H1 (cell line): ENCODE results near the gene TRMT44. TPM values are rescaled to one million over a fixed set of nuclear protein-coding genes. Genes with fewer than 3 reads are reported as not detected.

Experiments
- CTCF ChIA-PET: fragments of 300-600 bp; sonication (Branson Sonifier 250); formaldehyde crosslinking; loops from one replicate; lab custom pipeline; 2021; ENCODE audit not compliant: partially characterized antibody; lab: Charles Lee
- POLR2A ChIA-PET: fragments of 300-600 bp; sonication (Branson Sonifier 250); formaldehyde crosslinking; loops from one replicate; lab custom pipeline; 2021; ENCODE audit warnings: inconsistent platforms; ENCODE audit not compliant: partially characterized antibody; lab: Charles Lee
- DNase-seq, 2 experiments: peaks; one replicate each; pipeline versions ENCODE4 v3.0.0 to v3.0.0-alpha.2; 2010 to 2022; ENCODE audit warnings: low spot score in 2 of 2, low read depth in 1 of 2, mixed read lengths in 1 of 2
- FAIRE-seq: peaks from 2 replicates; lab custom pipeline; 2011; peaks lifted over from hg19 to GRCh38; lab: Jason Lieb, UNC
- H2AFZ ChIP-seq: 2 replicates; pipeline ENCODE4 v1.8.1; 2012; ENCODE audit warnings: low read length, inconsistent platforms
- H2AK5ac ChIP-seq: 2 replicates; pipeline ENCODE4 v1.6.1; 2013; ENCODE audit warnings: low read depth, low read length
- H2BK120ac ChIP-seq: replicated peaks from 2 replicates; pipeline ENCODE3; 2013; ENCODE audit warnings: low read depth, low read length, inconsistent platforms
- H2BK12ac ChIP-seq: 2 replicates; pipeline ENCODE4 v1.6.1; 2013; ENCODE audit warnings: low read depth, low read length
- H2BK15ac ChIP-seq: 2 replicates; pipeline ENCODE4 v1.6.1; 2013; ENCODE audit warnings: low read length
- H2BK20ac ChIP-seq: 2 replicates; pipeline ENCODE4 v1.6.1; 2013; ENCODE audit warnings: low read length
- H2BK5ac ChIP-seq: 2 replicates; pipeline ENCODE4 v1.6.1; 2013; ENCODE audit warnings: low read depth, low read length
- H3K14ac ChIP-seq: 2 replicates; pipeline ENCODE4 v1.6.1; 2013; ENCODE audit warnings: inconsistent platforms; ENCODE audit not compliant: insufficient read length
- H3K18ac ChIP-seq: 2 replicates; pipeline ENCODE4 v1.6.1; 2013; ENCODE audit warnings: low read length; ENCODE audit errors: extremely low read depth
- H3K23ac ChIP-seq: 2 replicates; pipeline ENCODE4 v1.6.1; 2013; ENCODE audit warnings: inconsistent platforms; ENCODE audit not compliant: insufficient read length
- H3K23me2 ChIP-seq: 2 replicates; pipeline ENCODE4 v1.6.1; 2013; ENCODE audit warnings: low read depth, low read length
- H3K27ac ChIP-seq: 2 replicates; pipeline ENCODE4 v1.6.1; 2011; ENCODE audit warnings: low read depth, low read length, inconsistent platforms
- H3K27me3 ChIP-seq, 4 experiments: replicated peaks in 1 of 4; 1 replicate in 1 of 4; 2 replicates in 3 of 4; pipeline versions ENCODE4 v1.6.1 to v1.8.1; 2011 to 2013; ENCODE audit warnings: low read length in 3 of 4, mild to moderate bottlenecking in 3 of 4, inconsistent platforms in 2 of 4, mixed read lengths in 2 of 4, moderate library complexity in 1 of 4; ENCODE audit not compliant: control insufficient read depth in 3 of 4, insufficient read depth in 3 of 4; ENCODE audit errors: extremely low read depth in 1 of 4
- H3K36me3 ChIP-seq, 4 experiments: 2 replicates each; pipeline versions ENCODE4 v1.6.1 to v1.8.1; 2011 to 2013; ENCODE audit warnings: mild to moderate bottlenecking in 4 of 4, low read length in 3 of 4, moderate library complexity in 2 of 4, control low read depth in 1 of 4, inconsistent platforms in 1 of 4; ENCODE audit not compliant: insufficient read depth in 4 of 4, control insufficient read depth in 2 of 4
- H3K4ac ChIP-seq: replicated peaks from 2 replicates; pipeline ENCODE3; 2013; ENCODE audit warnings: low read length, low read depth, mixed read lengths, inconsistent platforms; ENCODE audit not compliant: insufficient read length
- H3K4me1 ChIP-seq, 4 experiments: replicated peaks in 1 of 4; 1 replicate in 1 of 4; 2 replicates in 3 of 4; pipeline versions ENCODE4 v1.6.1 to v1.8.1; 2011 to 2013; ENCODE audit warnings: low read length in 3 of 4, inconsistent platforms in 2 of 4, mixed read lengths in 1 of 4; ENCODE audit not compliant: insufficient read depth in 4 of 4, control insufficient read depth in 3 of 4
- H3K4me2 ChIP-seq, 2 experiments: 2 replicates each; pipeline versions ENCODE4 v1.6.1 to v1.8.1; 2011 to 2013; ENCODE audit warnings: low read depth in 2 of 2, low read length in 2 of 2, control low read depth in 1 of 2, inconsistent platforms in 1 of 2, mild to moderate bottlenecking in 1 of 2; ENCODE audit not compliant: insufficient read depth in 1 of 2
- H3K4me3 ChIP-seq, 4 experiments: fragments of 200-600, 300-600 bp in 1 of 4; sonication (generic), shearing (Covaris generic), sonication (Bioruptor Twin) in 1 of 4; 2 replicates each; pipeline versions ENCODE4 v1.5.1 to v1.8.1; 2011 to 2016; ENCODE audit warnings: low read length in 4 of 4, low read depth in 3 of 4, control low read depth in 2 of 4, inconsistent platforms in 2 of 4, mild to moderate bottlenecking in 2 of 4, mixed read lengths in 1 of 4, moderate library complexity in 1 of 4; ENCODE audit not compliant: insufficient read depth in 2 of 4; ENCODE audit errors: extremely low read depth in 1 of 4
- H3K56ac ChIP-seq: replicated peaks from 2 replicates; pipeline ENCODE3; 2013; ENCODE audit warnings: low read depth, mild to moderate bottlenecking, mixed read lengths, low read length, inconsistent platforms; ENCODE audit not compliant: insufficient read length
- H3K79me1 ChIP-seq: 2 replicates; pipeline ENCODE4 v1.6.1; 2013; ENCODE audit warnings: low read depth, low read length, control low read depth
- H3K79me2 ChIP-seq, 2 experiments: 2 replicates each; pipeline versions ENCODE4 v1.6.1 to v1.8.1; 2012 to 2013; ENCODE audit warnings: low read length in 2 of 2, mild to moderate bottlenecking in 2 of 2, inconsistent platforms in 1 of 2; ENCODE audit not compliant: insufficient read depth in 2 of 2, control insufficient read depth in 1 of 2
- H3K9ac ChIP-seq, 4 experiments: replicated peaks in 1 of 4; 1 replicate in 1 of 4; 2 replicates in 3 of 4; pipeline versions ENCODE4 v1.6.1 to v1.8.1; 2011 to 2013; ENCODE audit warnings: low read depth in 3 of 4, low read length in 3 of 4, control low read depth in 2 of 4, mild to moderate bottlenecking in 2 of 4, moderate library complexity in 2 of 4, inconsistent platforms in 1 of 4; ENCODE audit errors: extremely low read depth in 1 of 4
- H3K9me3 ChIP-seq, 2 experiments: 2 replicates each; pipeline versions ENCODE4 v1.6.1 to v1.8.1; 2012 to 2013; ENCODE audit warnings: mild to moderate bottlenecking in 2 of 2, moderate library complexity in 2 of 2, control low read depth in 1 of 2, inconsistent platforms in 1 of 2, low read depth in 1 of 2, low read length in 1 of 2, mixed read lengths in 1 of 2; ENCODE audit not compliant: insufficient read depth in 2 of 2
- H4K20me1 ChIP-seq, 2 experiments: replicated peaks in 1 of 2; 2 replicates each; pipeline versions ENCODE3 to v1.8.1; 2011 to 2013; ENCODE audit warnings: inconsistent platforms in 2 of 2, low read length in 2 of 2, mild to moderate bottlenecking in 1 of 2; ENCODE audit not compliant: insufficient read depth in 2 of 2, control insufficient read depth in 1 of 2
- H4K5ac ChIP-seq: 2 replicates; pipeline ENCODE4 v1.6.1; 2013; ENCODE audit warnings: low read length, low read depth, mixed read lengths, inconsistent platforms; ENCODE audit not compliant: insufficient read length
- H4K8ac ChIP-seq: 2 replicates; pipeline ENCODE4 v1.8.0; 2013; ENCODE audit warnings: mild to moderate bottlenecking, moderate library complexity, low read length, inconsistent platforms; ENCODE audit not compliant: insufficient read depth; ENCODE audit errors: extremely low read depth
- H4K91ac ChIP-seq: replicated peaks from 2 replicates; pipeline ENCODE3; 2013; ENCODE audit warnings: low read length, mixed read lengths, inconsistent platforms; ENCODE audit not compliant: insufficient read length
- ASH2L ChIP-seq: fragments of 200-600, 300-600 bp; sonication (generic); IDR thresholded peaks from one replicate; pipeline ENCODE4 v1.7.1; 2017; ENCODE audit warnings: low read length
- CEBPB ChIP-seq: IDR thresholded peaks from 2 replicates; pipeline ENCODE4 v1.6.1; 2012; ENCODE audit warnings: low read depth, low read length
- EGR1 ChIP-seq: IDR thresholded peaks from 2 replicates; pipeline ENCODE4 v1.6.1; 2011; ENCODE audit warnings: low read depth, low read length, borderline replicate concordance
- MAFK ChIP-seq: IDR thresholded peaks from 2 replicates; pipeline ENCODE4 v1.6.1; 2012; ENCODE audit warnings: low read depth, mild to moderate bottlenecking, improper control_type of control experiment, low read length
- NANOG ChIP-seq: IDR thresholded peaks from 2 replicates; pipeline ENCODE4 v1.6.1; 2011; ENCODE audit warnings: low read length, low read depth, mild to moderate bottlenecking, inconsistent platforms; ENCODE audit not compliant: insufficient read depth, poor library complexity, severe bottlenecking
- RXRA ChIP-seq: IDR thresholded peaks from 2 replicates; pipeline ENCODE4 v1.6.1; 2011; ENCODE audit warnings: low read depth, mild to moderate bottlenecking, low read length, moderate library complexity; ENCODE audit not compliant: insufficient read depth
- SIRT6 ChIP-seq: IDR thresholded peaks from one replicate; pipeline ENCODE4 v1.7.1; 2012; ENCODE audit warnings: low read length, inconsistent platforms
- SP2 ChIP-seq: IDR thresholded peaks from 2 replicates; pipeline ENCODE4 v1.6.1; 2012; ENCODE audit warnings: mild to moderate bottlenecking, low read length, inconsistent platforms
- SP4 ChIP-seq: IDR thresholded peaks from 2 replicates; pipeline ENCODE4 v1.6.1; 2012; ENCODE audit warnings: low read length, inconsistent platforms
- SRF ChIP-seq: IDR thresholded peaks from 2 replicates; pipeline ENCODE4 v1.6.1; 2011; ENCODE audit warnings: mild to moderate bottlenecking, low read depth, low read length, moderate library complexity
- TAF1 ChIP-seq: IDR thresholded peaks from 2 replicates; pipeline ENCODE4 v1.6.1; 2011; ENCODE audit warnings: mild to moderate bottlenecking, low read depth, low read length
- TAF7 ChIP-seq: optimal IDR thresholded peaks from 2 replicates; pipeline ENCODE3; 2011; ENCODE audit warnings: low read depth, mild to moderate bottlenecking, inconsistent platforms, low read length, moderate library complexity, borderline replicate concordance
- TBP ChIP-seq: IDR thresholded peaks from 2 replicates; pipeline ENCODE4 v1.6.1; 2011; ENCODE audit warnings: low read depth, low read length, improper control_type of control experiment
- TEAD4 ChIP-seq: IDR thresholded peaks from 2 replicates; pipeline ENCODE4 v1.6.1; 2012; ENCODE audit warnings: low read depth, low read length, inconsistent platforms, mixed read lengths
- WGBS, 2 experiments: shearing (Covaris generic) in 1 of 2; methylation state at CpG; one replicate each; pipeline versions ENCODE4 v1.1.6 to v1.1.7; 2013 to 2015; ENCODE audit warnings: low lambda C conversion rate in 2 of 2, mixed read lengths in 2 of 2, inconsistent platforms in 1 of 2, low coverage in 1 of 2, missing lambda C conversion rate in 1 of 2; ENCODE audit not compliant: insufficient replicate concordance in 2 of 2, insufficient coverage in 1 of 2, insufficient read length in 1 of 2; ENCODE audit errors: extremely low coverage in 1 of 2, missing lambda C conversion rate in 1 of 2; 5-methylcytosine and 5-hydroxymethylcytosine counted together
- polyA plus RNA-seq, 7 experiments: library from polyadenylated mRNA; depleted of rRNA in 3 of 7; stranded (reverse) in 5 of 7; unstranded in 2 of 7; fragments of >200 nt in 5 of 7; fragments of 200-250 nt in 2 of 7; gene quantifications; 1 replicate in 5 of 7; 2 replicates in 1 of 7; 4 replicates in 1 of 7; pipeline versions ENCODE4 v1.2.1 to v1.2.3, GENCODE V29; 2011 to 2013; ENCODE audit warnings: missing spikeins in 2 of 7, mixed read lengths in 2 of 7
- total RNA-seq: library from RNA; stranded (reverse); fragmentation: NEBNext Ultra II Directional; extraction: Animal tissue kit (Norgen Biotek cat#: 25700); gene quantifications from 2 replicates; pipeline ENCODE4 v1.2.1, GENCODE V29; 2021
- TF ChIP-seq, protein P1 (sequence below): IDR thresholded peaks from 2 replicates; pipeline ENCODE4 v1.6.1; 2011; ENCODE audit warnings: low read length, improper control_type of control experiment

Gene TRMT44
- total and polyA plus RNA-seq, 2 of the 8 experiments (the other 6 are each of a cell fraction or from before 2014, with no cell fraction given): 8.6 to 23.9 TPM

DNA sequence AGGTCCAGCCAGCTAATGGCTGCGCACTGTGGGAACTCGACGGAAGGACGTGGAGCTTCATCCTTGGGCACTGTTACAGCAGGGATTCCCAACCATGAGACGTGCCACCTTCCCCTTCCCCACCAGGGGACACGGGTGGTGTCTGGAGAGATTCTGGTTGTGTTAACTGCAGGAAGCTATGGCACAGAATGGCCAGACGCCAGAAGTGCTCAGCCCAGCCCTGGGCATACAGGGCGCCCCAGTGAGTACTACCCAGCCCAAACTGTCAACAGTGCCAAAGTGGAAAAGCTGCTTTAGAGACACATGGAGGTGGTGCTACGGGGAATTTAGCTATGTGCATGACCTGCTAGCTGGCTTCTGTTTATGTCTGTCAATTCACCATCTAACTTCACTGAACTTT lies 32.8 kb upstream of the TRMT44 start:
- no peak overlapping the region for H3K23ac ChIP-seq
- no peak overlapping the region for H2AK5ac ChIP-seq
- DNase-seq (no peak), FAIRE-seq (no peak)
- H3K27ac ChIP-seq: no peak overlapping the region
- ChIA-PET CTCF (interaction anchor here (0.6 to 6.5 kb wide), 25 partner anchors 9 to 287 kb away, joined by 3 to 74 read pairs (median 4); partner anchors contain the start of gene HTRA3), POLR2A (no interaction called here)
- no peak overlapping the region for H4K5ac ChIP-seq
- no peak overlapping the region for H4K8ac ChIP-seq
- H3K27me3 ChIP-seq: no peaks in the 10 kb centered on the region
- no peak overlapping the region for H2BK120ac ChIP-seq
- no peaks in the 10 kb centered on the region for H3K23me2 ChIP-seq
- H4K91ac ChIP-seq: no peak overlapping the region
- no peak overlapping the region for H3K4me2 ChIP-seq
- no peak overlapping the region for H3K4me3 ChIP-seq
- no peak overlapping the region for H2BK20ac ChIP-seq
- H3K79me2 ChIP-seq: no peaks in the 10 kb centered on the region
- H3K9me3 ChIP-seq: no peaks in the 10 kb centered on the region; a peak in 1 of 4 replicates
- no peaks in the 10 kb centered on the region for H3K79me1 ChIP-seq
- H3K9ac ChIP-seq: peak overlapping the region in 1 of 4 experiments; percentile 13; a peak in 1 of 7 replicates
- peaks cover 0 to 3% of the 10 kb centered on the region in 2 experiments for H4K20me1 ChIP-seq
- H3K4ac ChIP-seq: no peak overlapping the region
- no peak overlapping the region for H2AFZ ChIP-seq
- no peak overlapping the region for H2BK5ac ChIP-seq
- H3K4me1 ChIP-seq: peaks cover 0 to 5% (median 4%) of the 10 kb centered on the region in 4 experiments; a peak in 6 of 7 replicates
- H3K18ac ChIP-seq: no peak overlapping the region
- H2BK12ac ChIP-seq: no peak overlapping the region
- no peak overlapping the region for H3K56ac ChIP-seq
- H3K14ac ChIP-seq: no peak overlapping the region
- no peak overlapping the region for H2BK15ac ChIP-seq
- peaks cover 0 to 3% (median 0%) of the 10 kb centered on the region in 4 experiments; a peak in 1 of 8 replicates for H3K36me3 ChIP-seq
- 90% methylated on average over 9 of the region's 9 CpGs; no CpG with 5 or more reads in 1 of the 2 experiments for WGBS, 2 experiments
- TF ChIP-seq, protein P1, sequence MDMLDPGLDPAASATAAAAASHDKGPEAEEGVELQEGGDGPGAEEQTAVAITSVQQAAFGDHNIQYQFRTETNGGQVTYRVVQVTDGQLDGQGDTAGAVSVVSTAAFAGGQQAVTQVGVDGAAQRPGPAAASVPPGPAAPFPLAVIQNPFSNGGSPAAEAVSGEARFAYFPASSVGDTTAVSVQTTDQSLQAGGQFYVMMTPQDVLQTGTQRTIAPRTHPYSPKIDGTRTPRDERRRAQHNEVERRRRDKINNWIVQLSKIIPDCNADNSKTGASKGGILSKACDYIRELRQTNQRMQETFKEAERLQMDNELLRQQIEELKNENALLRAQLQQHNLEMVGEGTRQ: no peak
- TF ChIP-seq ASH2L (no peak), MAFK (no peak), SRF (no peak), SP2 (no peak), RXRA (no peak), SIRT6 (no peak), SP4 (no peak), TEAD4 (no peak), CEBPB (no peak), TAF1 (no peak), TAF7 (no peak), EGR1 (no peak), TBP (no peak), NANOG (no peak)
